ENCODE measurements around the gene NACC2.
"Not testable (repeated sequence)": the region's sequence is repeated elsewhere in the genome, so short reads cannot be mapped to it uniquely, and the experiment has no call there.

NACC2 gene

DNA sequence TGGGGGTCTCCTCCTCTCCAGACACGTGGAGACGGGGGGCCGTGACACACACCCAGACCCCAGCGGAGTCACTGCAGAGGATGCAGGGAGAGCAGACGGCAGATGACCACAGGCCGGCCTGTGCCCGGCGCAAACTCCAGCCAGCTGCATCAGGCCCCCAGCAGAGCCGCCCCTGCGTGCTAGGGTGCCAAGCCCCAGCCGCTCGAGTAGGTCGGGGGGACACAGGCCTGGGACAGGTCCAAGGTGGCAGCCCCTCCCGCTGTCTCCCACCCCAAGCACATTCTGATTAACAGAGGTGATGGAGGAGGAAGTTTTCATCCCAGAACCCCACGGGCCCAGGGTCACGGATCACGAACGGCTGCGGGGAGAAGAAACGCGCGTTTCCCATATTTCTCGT is 14.4 kb downstream of the NACC2 start:
- no peak for DNase-seq (ENCODE audit: low read depth, low spot score)

DNA sequence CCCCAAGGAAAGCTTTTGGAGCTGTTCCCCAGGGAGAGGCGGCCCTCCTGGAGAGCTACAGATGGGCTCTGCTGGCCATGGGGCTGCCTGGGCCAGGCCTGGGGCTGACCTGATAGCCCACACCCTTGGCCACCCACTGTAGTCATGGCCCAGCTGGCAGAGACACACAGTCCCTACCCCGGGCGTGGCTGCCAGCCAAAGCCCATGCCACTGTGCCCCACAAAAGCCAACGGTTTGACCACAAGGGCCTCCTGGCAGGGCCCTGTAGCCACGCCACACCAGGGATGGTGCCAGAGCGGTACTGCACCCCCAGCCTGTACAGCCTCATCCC is 15.2 kb downstream of the NACC2 start:
- DNase-seq (ENCODE audit: low read depth, low spot score): no peak

DNA sequence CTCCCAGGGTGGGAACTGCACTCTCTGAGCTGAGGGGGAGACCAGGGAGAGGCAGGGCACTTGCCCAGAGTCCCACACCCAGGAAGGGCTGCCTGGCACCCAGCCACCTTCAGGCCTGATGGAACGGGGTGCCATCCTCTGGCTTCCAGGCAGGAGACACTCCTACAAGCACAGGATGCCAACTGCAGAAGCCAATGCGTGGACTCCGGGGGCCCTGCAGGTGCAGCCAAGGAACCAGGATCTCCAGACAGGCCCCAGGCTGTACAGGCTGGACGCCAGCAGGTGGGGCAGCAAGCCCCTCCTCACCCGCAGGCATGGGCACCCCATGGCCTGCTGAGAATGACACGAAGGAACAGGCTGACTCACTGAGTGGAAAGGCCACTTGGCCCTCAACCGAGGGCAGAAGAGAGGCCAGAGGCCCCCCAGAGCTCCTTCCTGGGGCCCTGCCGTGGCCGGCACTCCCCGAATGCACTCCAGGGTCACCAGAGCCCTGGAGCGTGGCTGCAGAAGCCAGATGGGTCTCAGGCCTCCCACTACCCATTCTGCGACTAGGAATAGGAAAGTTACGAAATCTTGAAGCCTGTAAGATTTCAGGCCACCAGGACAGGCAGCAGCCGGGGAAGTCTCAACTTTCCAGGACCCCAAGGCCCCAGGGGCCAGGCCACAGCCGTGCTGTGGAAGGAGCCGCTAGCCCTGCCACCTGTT is 15.7 kb downstream of the NACC2 start:
- DNase-seq (ENCODE audit: low read depth, low spot score): no peak

DNA sequence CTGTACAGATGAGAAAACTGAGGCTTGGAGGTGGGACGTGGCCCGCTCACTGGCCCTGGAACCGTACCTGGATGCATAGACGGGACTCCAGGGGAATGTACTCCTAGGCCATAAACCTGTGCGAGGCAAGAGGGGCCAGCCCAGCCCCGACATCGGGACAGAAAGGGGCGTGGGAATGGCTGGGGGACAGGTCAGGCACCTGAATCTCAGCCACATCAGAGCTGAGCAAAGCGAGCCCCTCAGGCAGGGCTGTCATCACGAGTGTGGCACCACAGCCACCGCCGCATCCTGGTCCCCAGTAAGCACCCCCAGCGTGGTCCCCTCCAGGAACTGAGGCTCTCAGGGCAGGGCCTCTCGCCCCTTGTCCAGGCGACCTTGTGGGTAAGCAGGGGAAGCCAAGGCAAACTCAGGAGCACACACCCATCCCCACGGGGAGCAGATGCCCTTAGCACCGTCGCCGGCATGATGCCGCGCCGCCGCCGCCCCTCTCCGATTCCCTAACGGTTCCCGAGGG is 16.5 kb downstream of the NACC2 start:
- no peak for DNase-seq (ENCODE audit: low read depth, low spot score)

DNA sequence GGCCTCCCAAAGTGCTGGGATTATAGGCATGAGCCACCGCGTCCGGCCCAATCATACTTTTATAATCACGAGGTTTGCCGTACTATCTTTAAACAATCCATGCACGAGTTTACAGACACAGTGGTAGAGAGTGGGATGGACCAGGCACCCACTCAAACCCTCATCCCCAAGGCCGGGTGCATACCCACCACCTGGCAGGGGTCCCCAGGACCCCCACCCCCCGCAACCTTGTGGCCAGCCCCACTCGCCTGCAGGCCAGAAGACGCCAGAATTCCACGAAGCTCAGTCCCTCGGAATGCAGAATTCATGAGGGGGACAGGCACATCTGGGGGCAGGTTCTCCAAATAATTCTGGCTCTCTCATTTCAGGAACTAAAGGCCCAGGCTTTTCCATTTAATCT is 17.1 kb downstream of the NACC2 start:
- no peak for DNase-seq (ENCODE audit: low read depth, low spot score)

DNA sequence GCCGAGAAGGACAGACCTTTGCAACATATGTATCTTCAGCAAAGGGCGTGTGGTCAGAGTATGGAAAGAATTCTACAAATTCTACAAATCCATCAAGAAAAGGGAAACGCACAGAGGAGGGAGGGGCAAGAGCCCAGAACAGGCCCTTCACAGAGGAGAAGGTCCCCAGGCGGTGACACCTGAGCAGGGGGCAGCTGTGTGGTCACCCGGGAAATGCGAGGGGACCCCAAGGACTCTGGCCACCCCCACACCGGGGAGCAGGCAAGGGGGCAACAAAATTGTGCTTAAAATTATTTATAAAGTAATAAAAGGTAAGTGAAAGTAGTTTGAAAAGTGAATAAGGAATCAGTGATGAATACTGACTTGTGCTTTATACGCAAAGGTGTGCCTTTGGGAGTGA is 17.6 kb downstream of the NACC2 start:
- DNase-seq (ENCODE audit: low read depth, low spot score): no peak

DNA sequence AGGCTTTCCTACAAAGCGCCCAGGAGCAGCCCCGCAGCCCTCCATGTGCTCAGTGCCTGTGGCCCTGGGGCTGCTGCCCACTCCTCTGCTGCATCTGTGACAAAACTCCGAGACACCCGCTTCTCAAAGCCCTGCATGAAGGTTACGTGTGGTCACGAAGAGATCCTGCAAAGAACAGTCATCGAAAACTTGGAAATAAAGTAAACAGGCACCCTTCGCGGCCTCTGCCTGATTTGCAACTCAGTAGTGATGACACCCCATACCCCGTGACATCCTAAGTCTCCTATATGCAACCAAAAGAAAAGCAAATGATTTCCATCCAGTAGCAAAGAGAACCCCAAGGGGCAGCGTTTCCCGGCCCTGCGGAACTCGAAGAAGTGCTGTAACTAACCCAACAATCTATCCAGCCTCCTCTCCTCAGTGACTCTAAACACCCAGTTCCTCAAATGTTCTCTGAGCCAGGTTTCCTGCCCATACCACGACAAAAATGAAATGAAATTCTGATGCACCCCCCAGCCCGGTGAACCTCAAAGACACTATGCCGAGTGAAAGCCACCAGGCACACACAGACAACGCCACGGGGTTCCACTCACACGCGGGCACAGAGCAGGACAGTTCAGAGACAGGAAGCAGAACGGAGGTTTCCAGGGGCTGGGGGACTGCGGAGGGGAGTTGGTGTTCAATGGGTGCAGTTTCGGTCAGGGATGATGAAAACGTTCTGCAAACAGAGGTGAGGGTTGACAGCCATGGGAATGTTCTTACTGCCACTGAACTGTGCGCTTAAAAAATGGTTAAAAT is 19.0 kb downstream of the NACC2 start:
- DNase-seq (ENCODE audit: low read depth, low spot score): no peak

DNA sequence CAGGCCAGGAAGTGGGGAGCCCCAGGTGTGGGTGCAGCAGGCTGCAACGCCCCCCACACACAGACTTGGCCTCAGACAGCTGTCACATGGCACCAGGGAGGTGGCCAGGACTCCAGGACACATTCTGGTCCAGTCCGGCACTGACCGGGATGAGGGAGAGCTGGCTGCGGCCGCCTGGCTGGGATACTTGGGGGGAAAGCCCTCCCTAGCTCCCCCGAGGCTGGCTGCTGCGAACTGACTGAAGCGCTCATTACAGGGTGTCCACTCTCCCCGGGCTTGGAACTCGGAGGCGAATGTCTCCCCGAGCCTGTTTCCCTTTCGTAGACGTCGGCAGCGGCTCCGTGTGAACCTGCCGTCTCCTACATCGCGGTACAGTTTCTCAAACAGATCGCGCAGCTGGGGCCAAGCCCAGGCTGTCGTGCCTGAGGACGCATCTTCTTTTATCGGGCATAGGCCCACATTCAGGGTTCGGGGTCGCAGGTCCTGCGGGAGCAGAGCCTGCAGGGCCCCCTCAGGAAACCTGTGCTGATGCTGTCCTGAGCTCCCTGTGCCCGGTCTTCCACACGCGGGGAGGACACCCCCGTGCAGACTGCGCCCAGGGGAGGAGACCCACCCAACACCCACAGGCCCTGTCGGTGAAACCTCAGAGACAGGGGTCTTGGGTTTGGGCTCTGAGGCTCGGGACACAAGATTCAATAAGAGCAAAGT is 19.8 kb downstream of the NACC2 start:
- DNase-seq (ENCODE audit: low read depth, low spot score): no peak

DNA sequence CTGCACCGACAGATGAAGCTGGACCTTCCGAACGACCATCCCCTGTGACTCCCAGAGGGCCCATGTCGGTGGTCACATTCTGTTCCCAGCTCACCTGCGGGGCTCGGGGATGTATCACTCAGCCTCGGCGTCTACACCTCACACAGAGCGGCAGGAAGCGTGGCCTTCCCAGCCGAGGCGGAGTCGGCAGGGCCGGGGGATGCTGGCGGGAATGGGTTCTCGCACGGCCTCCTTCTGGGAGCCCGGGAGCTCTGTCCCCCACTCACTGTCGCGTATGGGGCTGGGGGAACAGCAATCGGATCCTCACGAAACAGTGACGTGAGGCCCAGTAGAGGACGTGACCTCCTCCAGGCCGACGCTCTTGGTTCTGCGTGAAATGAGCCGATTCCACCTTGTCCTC is 20.4 kb downstream of the NACC2 start:
- DNase-seq (ENCODE audit: low read depth, low spot score): no peak

DNA sequence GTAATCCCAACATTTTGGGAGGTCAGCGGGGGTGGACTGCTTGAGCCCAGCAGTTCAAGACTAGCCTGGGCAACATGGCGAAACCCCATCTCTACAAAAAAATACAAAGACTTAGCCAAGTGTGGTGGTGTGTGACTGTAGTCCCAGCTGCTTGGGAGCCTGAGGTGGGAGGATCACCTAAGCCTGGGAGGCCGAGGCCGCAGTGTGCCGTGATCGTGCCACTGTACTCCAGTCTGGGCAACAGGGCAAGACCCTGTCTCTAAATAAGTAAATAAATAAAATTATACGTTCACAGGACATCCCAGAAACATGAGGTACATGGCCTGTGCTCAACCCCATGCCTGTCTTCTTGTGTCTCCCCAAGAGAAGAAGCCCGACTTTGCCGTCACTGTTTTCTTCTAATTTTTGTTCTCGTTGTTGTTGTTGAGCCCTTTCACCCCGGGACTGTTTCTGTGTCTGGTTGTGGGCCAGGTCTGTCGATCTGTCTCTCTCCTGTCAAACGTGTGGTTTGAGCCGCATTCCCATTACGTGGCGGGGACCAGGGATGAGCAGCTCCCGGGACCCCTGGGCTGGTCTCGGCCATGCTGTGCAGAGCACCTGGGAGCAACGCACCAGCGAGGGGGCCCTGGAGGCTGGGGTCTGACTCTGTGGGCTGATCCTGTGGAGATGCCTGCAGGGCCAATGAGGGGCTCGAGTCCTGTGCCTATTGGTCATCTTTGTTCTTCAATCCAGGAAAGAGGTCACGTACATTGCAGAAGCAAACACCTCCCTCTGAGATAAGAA is 32.2 kb downstream of the NACC2 start:
- no peak for DNase-seq (ENCODE audit: low read depth, low spot score)

DNA sequence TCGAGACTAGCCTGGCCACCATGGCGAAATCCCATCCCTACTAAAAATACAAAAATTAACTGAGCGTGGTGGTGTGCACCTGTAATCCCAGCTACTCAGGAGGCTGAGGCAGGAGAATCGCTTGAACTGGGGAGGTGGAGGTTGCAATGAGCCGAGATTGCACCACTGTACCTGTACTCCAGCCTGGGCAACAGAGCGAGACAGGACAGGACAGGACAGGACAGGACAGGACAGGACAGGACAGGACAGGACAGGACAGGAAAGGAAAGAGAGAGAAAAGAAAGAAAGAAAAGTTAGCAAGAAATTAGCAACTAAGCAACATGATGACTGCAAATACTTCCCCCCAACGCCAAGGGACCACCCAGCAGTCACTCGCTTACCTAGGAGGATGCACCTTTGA is 33.2 kb downstream of the NACC2 start:
- not testable (repeated sequence) for DNase-seq (ENCODE audit: low read depth, low spot score)

DNA sequence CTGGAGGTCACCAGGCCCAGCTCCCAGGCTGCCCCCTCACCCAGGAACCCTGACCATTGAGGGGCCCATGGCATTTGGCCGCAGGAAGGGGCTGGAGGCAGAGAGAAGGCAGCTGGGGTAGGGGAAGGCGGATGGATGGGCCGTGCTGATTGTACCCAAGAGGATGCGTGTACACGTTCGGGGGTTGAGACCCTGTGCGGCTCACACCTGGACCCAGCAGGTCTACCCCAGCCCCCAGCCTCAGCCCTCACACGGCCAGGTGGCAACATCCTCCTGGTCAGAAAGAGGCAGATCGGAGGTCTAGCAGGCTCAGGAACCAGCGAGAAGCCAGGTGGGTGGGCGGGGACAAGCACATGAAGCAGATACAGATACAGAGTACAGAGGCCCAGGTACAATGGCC is 33.7 kb downstream of the NACC2 start:
- no peak for DNase-seq (ENCODE audit: low read depth, low spot score)

DNA sequence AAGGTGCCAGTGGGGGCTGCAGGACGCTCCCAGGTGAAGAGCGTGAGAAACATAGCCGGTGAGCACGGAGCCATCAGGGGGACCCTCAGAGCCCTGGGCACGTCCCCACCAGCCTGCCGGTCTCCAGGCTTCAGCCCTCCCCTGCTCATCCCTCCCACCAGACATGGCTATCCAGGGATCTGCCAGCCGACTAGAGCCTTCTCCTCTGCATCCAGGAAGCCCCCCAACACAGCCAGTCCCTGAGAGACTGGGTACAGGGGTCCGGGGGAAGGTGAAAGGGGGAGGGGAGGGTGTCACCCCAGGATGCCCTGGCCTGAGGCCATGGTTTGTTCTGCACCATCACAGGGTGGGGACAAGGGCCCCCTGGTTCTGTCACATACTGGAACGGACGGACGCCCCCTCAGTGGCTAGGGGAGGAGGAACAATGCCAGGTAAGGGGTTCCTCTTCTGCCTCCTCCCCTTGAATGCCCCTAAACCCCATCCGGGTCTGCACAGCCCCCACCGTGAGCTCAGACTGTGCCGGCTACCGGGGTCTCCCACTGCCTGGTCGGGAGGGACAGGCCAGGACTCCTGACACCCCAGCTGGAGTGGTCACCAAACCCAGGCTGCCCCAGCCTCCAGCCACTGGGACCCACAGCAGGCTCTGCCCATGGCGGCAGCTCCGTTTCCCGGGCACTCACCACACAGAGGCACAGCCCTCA is 34.3 kb downstream of the NACC2 start:
- DNase-seq (ENCODE audit: low read depth, low spot score): no peak

DNA sequence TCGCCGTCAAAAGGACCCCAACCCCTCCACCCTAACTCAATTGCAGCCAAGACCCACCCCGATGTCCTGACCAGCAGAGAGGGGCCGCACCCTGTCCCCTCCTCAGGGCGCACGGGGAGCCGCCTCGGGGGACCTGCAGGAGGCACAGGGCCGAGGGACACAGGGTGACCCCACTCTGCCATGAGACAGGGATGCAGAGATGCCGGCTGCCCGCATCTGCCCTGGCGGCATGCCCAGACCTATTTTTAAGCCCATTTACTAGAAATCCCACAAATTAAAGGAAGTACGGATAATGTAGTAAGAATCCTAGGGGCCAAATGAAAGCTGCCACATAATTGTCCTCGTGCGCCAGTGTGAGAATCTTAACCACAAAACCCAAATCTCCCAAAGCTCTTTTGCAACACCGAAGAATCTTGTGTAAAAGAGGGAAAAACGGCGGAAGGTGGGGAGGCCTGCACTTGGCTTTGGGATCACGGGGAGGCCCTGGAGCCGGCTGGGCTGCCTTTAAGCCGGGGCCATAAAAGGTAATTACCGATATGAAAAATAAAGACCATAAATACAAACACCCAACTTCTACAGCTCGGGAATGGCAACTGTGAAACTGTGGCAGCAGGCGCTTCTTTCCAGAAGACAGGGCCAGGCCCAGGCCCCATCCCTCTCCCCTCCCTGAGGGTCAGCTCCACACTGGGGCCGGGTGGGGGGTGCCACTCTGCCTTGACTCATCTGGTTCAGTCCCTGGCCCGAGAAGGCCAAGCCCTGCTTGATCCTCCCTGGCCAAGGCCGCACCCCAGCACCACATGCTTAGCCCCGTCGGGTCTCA is 35.0 kb downstream of the NACC2 start:
- no peak for DNase-seq (ENCODE audit: low read depth, low spot score)

DNA sequence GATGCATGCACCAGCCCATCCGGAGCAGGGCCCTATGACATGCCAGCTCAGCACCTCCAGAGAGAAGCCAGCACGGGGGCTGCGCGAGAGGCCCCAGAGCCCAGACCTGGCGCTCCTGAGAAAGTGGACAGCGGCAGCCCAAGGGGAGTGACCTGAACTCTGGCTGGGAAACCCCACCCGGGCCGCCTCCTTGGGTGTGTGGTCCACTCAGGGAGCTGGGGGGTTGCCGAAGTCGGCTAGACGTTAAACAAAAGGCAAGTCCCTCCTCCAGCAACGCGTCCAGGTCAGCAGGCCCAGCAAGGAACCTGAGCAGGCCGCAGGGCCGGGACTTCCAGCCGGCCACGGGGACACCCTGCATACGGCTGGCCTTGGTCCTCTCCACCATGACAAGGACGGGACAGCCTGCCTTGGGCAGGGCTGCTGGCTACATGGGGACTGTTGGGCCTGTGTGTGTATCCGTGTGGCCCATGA is 35.7 kb downstream of the NACC2 start:
- no peak for DNase-seq (ENCODE audit: low read depth, low spot score)

DNA sequence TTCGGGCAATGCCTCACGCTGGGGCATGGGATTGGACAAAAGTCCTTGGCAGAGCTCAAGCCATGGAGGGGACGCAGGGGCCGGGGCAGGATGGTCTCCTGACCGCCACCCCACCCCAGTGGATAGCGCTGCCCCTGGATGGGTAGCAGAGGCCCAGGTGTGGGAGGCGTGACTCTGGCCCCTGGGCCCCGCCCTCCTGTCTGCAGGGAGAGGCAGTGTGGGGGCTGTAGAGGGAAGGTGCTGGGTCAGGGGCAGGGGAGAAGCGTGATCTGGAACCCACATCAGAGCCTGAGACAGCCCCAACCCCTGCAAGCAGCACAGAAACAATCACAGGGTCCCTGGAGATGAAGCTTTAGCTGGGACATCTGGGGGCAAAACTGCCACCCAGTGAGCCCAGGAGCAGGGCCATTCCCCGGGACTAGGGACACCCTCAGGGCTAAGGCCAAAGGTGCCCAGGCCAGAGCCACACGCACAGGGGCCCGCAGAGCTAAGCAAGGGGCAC is 36.2 kb downstream of the NACC2 start:
- no peak for DNase-seq (ENCODE audit: low read depth, low spot score)

DNA sequence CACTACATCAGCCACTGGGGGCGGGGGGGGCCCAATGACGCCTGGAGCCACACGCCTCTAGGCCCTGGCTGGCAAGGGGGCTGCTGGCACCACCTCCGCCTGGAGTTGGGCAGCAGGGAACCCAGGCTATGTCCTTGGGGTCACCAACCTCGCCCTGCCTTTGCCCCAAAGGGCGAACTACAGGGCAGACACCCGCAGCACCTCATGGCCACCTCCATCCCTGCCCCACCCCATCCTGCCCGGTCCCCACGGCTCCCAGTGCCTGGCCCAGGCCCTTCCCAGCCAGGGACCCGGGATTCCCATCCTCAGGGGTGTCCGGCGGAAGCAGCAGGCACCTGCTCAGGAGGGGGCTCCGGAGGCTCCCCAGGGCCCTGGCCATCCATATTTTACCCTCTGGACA is 37.0 kb downstream of the NACC2 start:
- no peak for DNase-seq (ENCODE audit: low read depth, low spot score)

DNA sequence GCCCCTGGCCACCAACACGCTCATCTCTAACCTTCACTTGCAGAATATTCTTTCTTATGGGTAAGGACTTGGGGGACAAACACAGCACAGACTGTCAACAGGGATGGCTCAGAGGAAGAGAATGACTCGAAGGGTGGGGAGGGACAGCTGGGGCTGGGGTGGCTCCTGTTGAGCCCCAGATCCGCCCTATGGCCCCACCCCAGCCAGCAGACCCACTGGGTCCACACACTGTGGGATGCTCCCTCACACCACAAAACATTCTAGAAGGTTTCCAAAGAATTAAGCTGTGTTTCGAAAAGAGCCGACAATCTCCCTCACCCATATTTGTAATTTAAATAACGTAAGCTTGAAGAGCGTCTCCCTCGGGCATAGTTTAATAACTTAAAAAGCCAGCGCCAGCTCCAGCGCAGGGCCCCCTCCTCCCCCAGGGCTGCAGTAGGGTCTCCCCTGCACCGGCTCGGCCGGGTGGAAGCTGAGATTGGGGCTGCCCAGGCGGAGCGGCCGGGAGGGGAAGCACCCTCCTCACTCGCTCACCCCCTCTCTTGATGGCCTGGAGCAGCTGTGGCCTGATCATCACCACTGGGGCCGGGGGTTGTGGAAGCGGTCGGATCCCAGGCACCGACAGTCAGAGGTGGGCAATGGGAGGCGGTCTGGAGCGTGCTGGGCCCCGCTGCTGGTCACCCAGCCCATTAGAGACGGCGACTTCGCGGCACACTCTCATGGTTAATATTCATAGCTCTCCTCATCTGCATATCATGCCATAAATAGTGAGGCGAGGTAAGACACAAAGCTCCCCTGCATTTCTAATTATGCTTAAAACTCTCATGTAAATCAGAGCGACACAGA is 37.6 kb downstream of the NACC2 start:
- DNase-seq (ENCODE audit: low read depth, low spot score): no peak
